HG03175 (cell line): ENCODE results near the gene IL26.
"Not testable (repeated sequence)": the region's sequence is repeated elsewhere in the genome, so short reads cannot be mapped to it uniquely, and the experiment has no call there.

Experiments used
- ATAC-seq: cut with Tn5 transposase; IDR thresholded peaks from one replicate; pipeline ENCODE4 v1.9.1; 2021; ENCODE audit warnings: mild to moderate bottlenecking, moderate library complexity; ENCODE audit not compliant: unreplicated experiment

IL26 gene

GRCh38 chr12:68203460-68203875 is 22.1 kb downstream of the IL26 start:
- no peak for ATAC-seq

GRCh38 chr12:68200854-68201253 is 24.8 kb downstream of the IL26 start:
- ATAC-seq: no peak

- ATAC-seq: no peak
These were observed 26.5 kb downstream of the IL26 start for GRCh38 chr12:68199127-68199526.

- ATAC-seq: no peak
These were observed 27.0 kb downstream of the IL26 start for GRCh38 chr12:68198507-68199086.

GRCh38 chr12:68190301-68190700 is 35.3 kb downstream of the IL26 start:
- ATAC-seq: no peak

GRCh38 chr12:68189821-68190242 is 35.8 kb downstream of the IL26 start:
- ATAC-seq: no peak

- no peak for ATAC-seq
These were observed 40.0 kb downstream of the IL26 start for GRCh38 chr12:68185598-68185997.

GRCh38 chr12:68180792-68181744 is 44.5 kb downstream of the IL26 start:
- peak; percentile 52 for ATAC-seq

GRCh38 chr12:68178774-68179439 is 46.7 kb downstream of the IL26 start:
- ATAC-seq: no peak

- no peak for ATAC-seq
These were observed 47.4 kb downstream of the IL26 start for GRCh38 chr12:68178184-68178583.

- no peak for ATAC-seq
These were observed 48.0 kb downstream of the IL26 start for GRCh38 chr12:68177562-68177961.

- ATAC-seq: peak; percentile 8
These were observed 49.4 kb downstream of the IL26 start for GRCh38 chr12:68176257-68176656.

GRCh38 chr12:68175557-68176061 is 50.0 kb downstream of the IL26 start:
- ATAC-seq: peak; percentile 87

GRCh38 chr12:68174761-68175160 is 50.8 kb downstream of the IL26 start:
- not testable (repeated sequence) for ATAC-seq

- ATAC-seq: no peak
These were observed 51.8 kb downstream of the IL26 start for GRCh38 chr12:68173792-68174191.

- no peak for ATAC-seq
These were observed 54.9 kb downstream of the IL26 start for GRCh38 chr12:68170726-68171125.

GRCh38 chr12:68169213-68169889 is 56.3 kb downstream of the IL26 start:
- no peak for ATAC-seq

GRCh38 chr12:68166317-68166831 is 59.2 kb downstream of the IL26 start:
- ATAC-seq: no peak

GRCh38 chr12:68163560-68164081 is 62.0 kb downstream of the IL26 start:
- peak; percentile 74 for ATAC-seq

GRCh38 chr12:68162374-68162773 is 63.2 kb downstream of the IL26 start:
- ATAC-seq: no peak
